ENCODE measurements around the gene RHOBTB1.

RHOBTB1 gene

GRCh38 chr10:60944058-60944909 is at the start of gene RHOBTB1 (continued):
- TF ChIP-seq ZSCAN30 (tag by site-specific recombination; IDR thresholded peaks at IDR 0.05) (peak; percentile 77), ZNF521 (tag by site-specific recombination; IDR thresholded peaks at IDR 0.05) (no peak), ZNF596 (tag by site-specific recombination; IDR thresholded peaks at IDR 0.05) (no peak)
- TF ChIP-seq, protein P1, sequence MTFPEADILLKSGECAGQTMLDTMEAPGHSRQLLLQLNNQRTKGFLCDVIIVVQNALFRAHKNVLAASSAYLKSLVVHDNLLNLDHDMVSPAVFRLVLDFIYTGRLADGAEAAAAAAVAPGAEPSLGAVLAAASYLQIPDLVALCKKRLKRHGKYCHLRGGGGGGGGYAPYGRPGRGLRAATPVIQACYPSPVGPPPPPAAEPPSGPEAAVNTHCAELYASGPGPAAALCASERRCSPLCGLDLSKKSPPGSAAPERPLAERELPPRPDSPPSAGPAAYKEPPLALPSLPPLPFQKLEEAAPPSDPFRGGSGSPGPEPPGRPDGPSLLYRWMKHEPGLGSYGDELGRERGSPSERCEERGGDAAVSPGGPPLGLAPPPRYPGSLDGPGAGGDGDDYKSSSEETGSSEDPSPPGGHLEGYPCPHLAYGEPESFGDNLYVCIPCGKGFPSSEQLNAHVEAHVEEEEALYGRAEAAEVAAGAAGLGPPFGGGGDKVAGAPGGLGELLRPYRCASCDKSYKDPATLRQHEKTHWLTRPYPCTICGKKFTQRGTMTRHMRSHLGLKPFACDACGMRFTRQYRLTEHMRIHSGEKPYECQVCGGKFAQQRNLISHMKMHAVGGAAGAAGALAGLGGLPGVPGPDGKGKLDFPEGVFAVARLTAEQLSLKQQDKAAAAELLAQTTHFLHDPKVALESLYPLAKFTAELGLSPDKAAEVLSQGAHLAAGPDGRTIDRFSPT (tag by site-specific recombination; IDR thresholded peaks at IDR 0.05), result 0 out of 2 replicates have a peak, but pooled peaks have one; percentile 39

DNA sequence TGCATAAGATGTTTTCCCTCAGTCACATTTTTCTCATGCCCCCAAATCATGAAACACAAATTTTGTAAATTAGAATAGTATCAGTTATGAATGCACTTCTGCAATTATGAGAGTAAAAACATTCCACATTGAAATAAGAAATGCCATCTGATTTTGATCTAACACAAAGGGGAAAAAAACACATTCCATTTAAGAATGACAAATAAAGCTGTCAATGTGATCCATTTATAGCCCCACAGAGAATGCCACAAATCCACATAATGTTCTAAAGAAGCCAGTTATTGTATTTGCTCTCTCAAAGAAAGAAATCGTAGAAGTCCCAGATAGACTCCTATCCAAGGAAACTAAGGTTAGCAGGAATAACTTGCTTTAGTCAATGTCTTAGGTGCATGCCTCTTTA is 48.7 kb upstream of the RHOBTB1 start:
- no peak for TF ChIP-seq ZNF549 (tag by site-specific recombination; IDR thresholded peaks at IDR 0.05)
- TF ChIP-seq, protein P2, sequence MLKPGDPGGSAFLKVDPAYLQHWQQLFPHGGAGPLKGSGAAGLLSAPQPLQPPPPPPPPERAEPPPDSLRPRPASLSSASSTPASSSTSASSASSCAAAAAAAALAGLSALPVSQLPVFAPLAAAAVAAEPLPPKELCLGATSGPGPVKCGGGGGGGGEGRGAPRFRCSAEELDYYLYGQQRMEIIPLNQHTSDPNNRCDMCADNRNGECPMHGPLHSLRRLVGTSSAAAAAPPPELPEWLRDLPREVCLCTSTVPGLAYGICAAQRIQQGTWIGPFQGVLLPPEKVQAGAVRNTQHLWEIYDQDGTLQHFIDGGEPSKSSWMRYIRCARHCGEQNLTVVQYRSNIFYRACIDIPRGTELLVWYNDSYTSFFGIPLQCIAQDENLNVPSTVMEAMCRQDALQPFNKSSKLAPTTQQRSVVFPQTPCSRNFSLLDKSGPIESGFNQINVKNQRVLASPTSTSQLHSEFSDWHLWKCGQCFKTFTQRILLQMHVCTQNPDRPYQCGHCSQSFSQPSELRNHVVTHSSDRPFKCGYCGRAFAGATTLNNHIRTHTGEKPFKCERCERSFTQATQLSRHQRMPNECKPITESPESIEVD (tag by site-specific recombination; IDR thresholded peaks at IDR 0.05), result peak; percentile 50; the same call in 1 of the 2 replicates
- H3K36me3 ChIP-seq (ENCODE audit: control insufficient read depth in 2 of 2, insufficient read depth in 1 of 2, low read length in 2 of 2), result no peaks in the 10 kb centered on the region
- no peaks in the 10 kb centered on the region for H3K9me3 ChIP-seq (ENCODE audit: control insufficient read depth, insufficient read depth, low read depth, low read length)
- peaks cover 7% of the 10 kb centered on the region for H3K4me1 ChIP-seq (ENCODE audit: control insufficient read depth, insufficient read depth, low read length)
- ChIA-PET CTCF (interaction anchor here (0.6 kb wide), 1 partner anchor 262 kb away, joined by 3 read pairs; no protein-coding TSS in a partner anchor), POLR2A (interaction anchor here (0.8 kb wide), 1 partner anchor 50 kb away, joined by 4 read pairs; no protein-coding TSS in a partner anchor)
- no peak overlapping the region for H3K27ac ChIP-seq (ENCODE audit: extremely low read depth, low read depth, low read length)
- no peak overlapping the region for H3K4me3 ChIP-seq (ENCODE audit: low read depth, low read length)

GRCh38 chr10:60990663-60991062 is 46.7 kb upstream of the RHOBTB1 start:
- Histone ChIP-seq H3K36me3 (ENCODE audit: control insufficient read depth in 2 of 2, insufficient read depth in 1 of 2, low read length in 2 of 2) (no peaks in the 10 kb centered on the region), H3K9me3 (ENCODE audit: control insufficient read depth, insufficient read depth, low read depth, low read length) (no peaks in the 10 kb centered on the region), H3K27ac (ENCODE audit: extremely low read depth, low read depth, low read length) (no peak overlapping the region), H3K4me3 (ENCODE audit: low read depth, low read length) (no peak overlapping the region), H3K4me1 (ENCODE audit: control insufficient read depth, insufficient read depth, low read length) (peaks cover 9% of the 10 kb centered on the region)
- TF ChIP-seq ZNF843 (tag by site-specific recombination; IDR thresholded peaks at IDR 0.05) (peak; percentile 36; the same call in 1 of the 2 replicates), AEBP2 (tag by site-specific recombination; IDR thresholded peaks at IDR 0.05; ENCODE audit: borderline replicate concordance) (no peak), ZXDB (tag by site-specific recombination; IDR thresholded peaks at IDR 0.05) (peak; percentile 69; the same call in 1 of the 2 replicates), ZNF202 (tag by site-specific recombination; IDR thresholded peaks at IDR 0.05; ENCODE audit: borderline replicate concordance) (no peak), ZNF596 (tag by site-specific recombination; IDR thresholded peaks at IDR 0.05) (no peak)
- TF ChIP-seq, protein P2 (tag by site-specific recombination; IDR thresholded peaks at IDR 0.05), result no peak
- TF ChIP-seq, protein P1 (tag by site-specific recombination; IDR thresholded peaks at IDR 0.05), result 0 out of 2 replicates have a peak, but pooled peaks have one; percentile 30
- POLR2A ChIA-PET, result interaction anchor here (0.6 kb wide), 1 partner anchor 25 kb away, joined by 4 read pairs; no protein-coding TSS in a partner anchor
- CTCF ChIA-PET, result no interaction called here

All from HEK293 (cell line).